ENCODE measurements around the gene SMPD3. TPM values are rescaled to one million over a fixed set of nuclear protein-coding genes. Genes with fewer than 3 reads are reported as not detected.

Gene SMPD3
- total RNA-seq, 1 experiment from 2014 or later: 50.7 TPM

DNA sequence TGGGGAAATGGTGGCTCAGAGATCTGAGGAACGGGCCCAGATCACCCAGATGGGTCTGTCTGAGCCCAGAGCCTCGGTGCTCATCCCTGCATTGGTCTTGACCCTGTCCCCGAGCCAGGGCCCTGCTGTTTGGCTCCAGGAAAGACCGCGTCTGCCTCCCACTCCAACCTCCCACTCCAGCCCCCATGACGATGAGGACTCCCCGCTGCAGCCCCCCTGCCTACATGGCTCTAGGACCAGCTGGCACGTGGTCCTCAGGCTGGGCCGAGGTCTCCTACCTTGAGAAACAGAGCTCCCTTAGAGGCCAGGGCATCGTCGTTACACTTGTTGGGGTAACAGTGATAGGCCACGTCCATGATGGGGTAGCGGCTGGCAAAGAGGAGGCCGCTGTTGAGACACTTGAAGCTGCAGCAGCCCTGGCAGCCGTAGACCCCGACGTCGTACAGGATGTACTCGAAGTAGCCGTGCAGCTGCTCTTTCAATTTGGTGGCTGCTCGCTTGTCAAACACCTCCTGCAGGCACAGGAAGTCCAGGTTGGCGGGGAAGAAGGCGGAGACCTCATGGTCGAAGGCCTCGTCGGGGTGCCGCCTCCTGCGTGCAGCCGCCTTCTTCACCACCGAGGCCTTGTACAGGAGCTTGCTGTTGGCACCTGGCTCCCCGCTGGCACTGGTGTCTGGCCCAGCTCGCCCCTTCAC lies 77.6 kb downstream of the SMPD3 start:
- no peak for DNase-seq (ENCODE audit: low spot score)

DNA sequence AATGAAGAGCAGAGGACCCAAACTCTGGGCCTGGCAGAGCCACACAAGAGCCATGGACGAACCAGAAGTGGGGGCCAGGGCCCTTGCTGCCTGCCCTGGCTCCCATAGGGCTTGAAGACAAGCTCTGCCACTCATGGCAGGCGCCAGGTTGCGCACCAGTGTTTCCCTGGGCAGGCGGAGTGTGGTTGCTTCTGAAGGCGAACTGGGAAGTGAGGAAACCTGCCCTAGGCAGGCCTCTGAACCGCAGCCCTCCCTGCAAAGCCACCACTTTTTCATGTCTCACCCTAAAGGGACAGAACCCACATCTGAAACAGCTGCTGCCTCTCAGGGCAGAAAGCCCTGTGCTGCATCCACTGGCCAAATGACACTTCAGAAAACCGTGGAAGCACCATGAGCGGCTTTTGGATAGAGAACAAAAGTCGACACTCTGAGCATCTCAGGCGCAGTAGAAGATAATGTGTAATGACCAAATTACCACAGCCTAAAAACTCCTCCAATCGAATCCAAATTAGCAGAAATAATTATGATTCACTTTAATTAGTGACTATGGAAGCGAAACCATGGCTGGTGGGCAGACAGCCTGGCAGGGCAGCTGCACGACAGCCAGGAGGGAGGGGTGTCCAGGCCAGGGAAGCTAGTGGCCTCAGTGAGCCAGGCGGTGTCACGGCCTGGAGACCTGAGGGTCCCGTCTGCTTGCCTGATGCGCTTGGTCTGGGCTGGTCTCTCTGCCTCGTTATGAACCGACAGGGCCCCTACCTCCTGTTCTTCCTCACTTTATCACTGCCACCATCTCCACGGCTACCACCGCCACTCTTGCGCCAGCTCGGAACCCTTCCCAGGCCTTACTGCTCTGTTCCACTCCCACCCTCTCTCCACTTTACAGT lies 78.4 kb downstream of the SMPD3 start:
- no peak for DNase-seq (ENCODE audit: low spot score)

DNA sequence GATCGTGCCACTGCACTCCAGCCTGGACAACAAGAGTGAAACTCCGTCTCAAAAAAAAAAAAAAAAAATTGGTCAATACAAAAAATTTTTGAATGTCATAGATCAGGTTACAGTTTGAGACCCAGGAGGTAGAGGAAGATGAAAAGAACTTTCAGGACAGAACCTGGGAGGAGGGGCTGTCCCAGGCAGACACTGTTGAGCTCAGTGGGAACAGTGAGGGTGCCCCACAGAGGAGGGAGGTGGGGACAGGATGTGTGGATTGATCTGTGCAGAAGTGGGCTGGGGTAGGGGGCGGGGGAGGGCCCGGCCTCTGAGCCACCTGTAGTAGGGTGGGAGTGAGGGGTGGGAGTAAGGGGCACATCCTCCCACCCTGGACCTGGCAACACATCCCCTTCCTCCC lies 79.1 kb downstream of the SMPD3 start:
- no peak for DNase-seq (ENCODE audit: low spot score)

DNA sequence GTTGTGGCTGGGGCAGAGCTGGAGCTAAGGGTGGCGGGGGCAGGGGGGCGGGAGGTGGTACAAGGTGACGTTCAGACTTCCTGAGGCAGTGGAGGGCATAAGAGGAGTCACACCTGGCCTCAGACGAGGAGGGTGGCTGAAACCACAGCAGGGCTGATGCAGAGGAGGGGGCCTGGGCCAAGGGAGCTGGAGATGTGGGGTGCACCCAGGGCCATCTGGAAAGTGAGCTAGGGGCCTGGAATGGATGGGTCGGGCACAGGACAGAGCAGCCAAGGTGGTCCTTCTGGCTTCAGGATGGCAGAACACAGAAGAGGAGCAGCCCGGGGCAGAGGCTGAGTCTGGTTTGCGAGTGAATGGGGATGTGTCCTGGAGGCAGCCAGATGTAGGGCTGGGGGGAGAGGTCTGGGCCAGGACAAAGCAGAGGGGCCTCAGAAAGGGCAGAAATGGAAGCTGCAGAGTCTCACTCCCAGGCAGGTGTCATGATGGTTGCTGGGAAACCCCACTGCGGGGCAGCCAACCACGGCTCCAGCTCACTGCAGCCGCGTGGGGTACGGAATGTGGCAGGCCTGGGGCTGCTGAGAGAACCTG lies 79.9 kb downstream of the SMPD3 start:
- no peak for DNase-seq (ENCODE audit: low spot score)

DNA sequence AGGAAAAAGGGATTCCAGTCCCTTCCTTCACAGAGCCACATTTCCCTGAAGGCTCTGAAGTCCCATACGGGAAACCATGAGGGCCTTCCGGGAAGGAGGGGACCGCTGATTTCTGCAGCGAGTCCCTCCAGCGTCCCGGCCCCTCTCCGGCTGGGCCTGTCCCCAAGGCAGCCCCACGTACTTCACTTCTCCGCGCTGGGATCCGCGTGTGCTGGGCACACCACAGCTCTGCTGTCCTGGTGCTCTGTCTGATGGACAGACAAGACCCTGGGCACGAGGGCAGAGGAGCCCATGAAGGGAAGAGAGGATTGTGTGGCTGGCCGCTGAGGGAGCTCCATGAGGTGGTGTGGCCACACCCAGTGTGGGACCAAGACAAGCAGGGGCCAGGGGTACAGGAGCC lies 80.4 kb downstream of the SMPD3 start:
- DNase-seq (ENCODE audit: low spot score): no peak

DNA sequence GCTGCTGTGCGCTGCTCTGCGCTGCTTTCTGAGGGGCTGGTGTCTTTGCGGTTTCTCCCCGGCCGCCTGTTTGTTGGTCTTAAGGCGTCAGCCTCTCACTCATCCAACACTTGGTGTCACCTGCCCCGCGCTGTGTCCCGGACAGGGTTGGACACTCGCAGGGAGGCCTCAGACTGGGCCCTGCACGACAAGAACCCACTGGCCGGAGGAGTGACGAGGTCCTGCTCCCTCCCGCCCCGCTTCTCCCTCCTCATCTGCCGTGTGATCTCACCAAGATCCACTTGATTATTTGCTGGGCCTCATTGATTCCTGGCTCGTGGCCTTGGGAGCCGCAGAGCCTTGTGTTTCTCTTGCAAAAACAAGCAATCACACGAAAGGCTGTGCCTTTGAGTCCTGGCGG lies 80.9 kb downstream of the SMPD3 start:
- no peak for DNase-seq (ENCODE audit: low spot score)

DNA sequence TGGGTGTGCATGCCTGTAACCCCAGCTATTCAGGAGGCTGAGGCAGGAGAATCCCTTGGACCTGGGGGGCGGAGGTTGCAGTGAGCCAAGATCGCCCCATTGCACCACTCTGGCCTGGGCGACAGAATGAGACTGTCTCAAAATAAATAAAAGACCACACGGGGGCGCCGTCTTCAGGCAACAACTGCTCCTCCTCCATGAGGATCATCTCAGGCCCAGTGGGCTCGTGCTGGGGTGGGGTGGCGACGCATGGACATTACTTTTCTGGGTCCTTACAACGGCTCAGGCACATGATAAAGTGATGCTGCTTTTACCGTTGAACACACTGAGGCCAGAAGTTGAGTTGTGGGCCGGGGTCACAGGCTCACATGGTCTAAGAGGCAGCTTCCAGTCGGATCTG lies 81.3 kb downstream of the SMPD3 start:
- DNase-seq (ENCODE audit: low spot score): peak; percentile 39

DNA sequence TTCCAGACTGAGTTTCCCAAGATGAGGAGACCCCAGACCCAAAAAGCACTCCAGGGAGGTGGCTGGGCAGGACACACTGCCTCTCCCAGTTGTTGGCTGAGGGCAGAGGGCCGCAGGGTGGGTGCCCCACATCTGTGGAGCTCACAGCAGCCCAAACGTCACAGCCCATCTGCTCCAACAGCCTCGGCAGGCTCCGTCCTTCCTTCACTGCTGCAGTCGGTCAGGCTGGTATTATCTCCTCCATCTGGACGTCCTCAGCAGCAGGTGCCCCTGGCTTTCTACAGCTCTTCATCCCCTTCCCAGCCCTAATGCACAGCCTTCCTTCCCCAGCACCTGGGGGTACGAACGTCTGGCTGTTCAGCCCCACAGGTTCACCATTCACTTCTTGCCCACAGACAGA lies 82.2 kb downstream of the SMPD3 start:
- no peak for DNase-seq (ENCODE audit: low spot score)

DNA sequence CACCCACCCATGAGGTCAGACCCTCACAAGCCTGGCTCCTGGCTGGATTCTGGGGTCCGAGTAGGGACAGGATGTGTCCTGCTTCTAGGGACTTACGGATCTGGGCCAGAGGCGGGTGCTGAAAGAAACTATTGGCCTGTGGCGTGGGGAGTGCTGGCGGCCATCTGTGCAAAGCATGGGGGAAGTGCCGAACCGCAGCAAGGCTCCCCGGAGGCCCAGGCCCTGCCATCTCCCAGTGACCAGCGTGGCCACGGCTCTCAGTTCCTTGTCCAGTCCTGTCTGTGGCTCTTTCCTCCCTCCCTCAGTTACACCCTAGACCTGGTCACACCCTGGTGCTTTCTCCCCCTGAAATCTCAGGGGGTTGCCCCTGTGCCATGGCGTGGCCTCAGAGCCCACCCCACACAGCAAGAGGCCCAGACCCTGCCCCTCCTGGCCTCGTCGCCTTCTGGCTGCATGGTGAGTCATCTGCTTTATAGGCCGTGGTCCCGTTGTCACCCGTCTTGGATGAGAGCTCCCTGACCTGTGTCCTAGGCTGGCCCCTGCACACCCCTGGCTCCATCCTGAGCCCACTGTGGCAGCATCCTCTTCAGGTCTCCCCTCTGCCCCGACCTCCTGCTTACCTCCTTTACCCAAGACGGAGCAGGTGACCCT lies 83.0 kb downstream of the SMPD3 start:
- DNase-seq (ENCODE audit: low spot score): no peak

DNA sequence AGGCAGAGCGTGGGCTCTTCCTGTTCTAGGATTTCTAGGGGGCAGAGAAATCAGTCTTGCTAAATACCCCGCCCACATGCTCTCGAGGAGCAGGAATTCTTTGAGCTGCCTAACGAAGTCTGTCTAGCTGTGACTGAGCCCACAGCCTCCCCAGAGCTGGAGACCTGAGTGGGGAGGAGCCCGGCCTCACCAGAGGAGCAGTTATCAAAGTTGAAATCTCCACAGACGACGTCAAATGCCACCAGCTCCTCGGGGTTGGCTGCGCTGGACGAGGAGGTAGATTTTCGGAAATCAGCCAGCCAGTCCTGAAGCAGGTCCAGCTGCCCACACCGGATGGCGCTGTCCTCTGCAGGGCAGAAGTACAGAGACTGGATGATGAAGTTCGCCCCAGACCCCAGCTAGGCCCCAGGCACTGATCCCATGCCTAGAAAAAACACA lies 83.7 kb downstream of the SMPD3 start:
- DNase-seq (ENCODE audit: low spot score): no peak

DNA sequence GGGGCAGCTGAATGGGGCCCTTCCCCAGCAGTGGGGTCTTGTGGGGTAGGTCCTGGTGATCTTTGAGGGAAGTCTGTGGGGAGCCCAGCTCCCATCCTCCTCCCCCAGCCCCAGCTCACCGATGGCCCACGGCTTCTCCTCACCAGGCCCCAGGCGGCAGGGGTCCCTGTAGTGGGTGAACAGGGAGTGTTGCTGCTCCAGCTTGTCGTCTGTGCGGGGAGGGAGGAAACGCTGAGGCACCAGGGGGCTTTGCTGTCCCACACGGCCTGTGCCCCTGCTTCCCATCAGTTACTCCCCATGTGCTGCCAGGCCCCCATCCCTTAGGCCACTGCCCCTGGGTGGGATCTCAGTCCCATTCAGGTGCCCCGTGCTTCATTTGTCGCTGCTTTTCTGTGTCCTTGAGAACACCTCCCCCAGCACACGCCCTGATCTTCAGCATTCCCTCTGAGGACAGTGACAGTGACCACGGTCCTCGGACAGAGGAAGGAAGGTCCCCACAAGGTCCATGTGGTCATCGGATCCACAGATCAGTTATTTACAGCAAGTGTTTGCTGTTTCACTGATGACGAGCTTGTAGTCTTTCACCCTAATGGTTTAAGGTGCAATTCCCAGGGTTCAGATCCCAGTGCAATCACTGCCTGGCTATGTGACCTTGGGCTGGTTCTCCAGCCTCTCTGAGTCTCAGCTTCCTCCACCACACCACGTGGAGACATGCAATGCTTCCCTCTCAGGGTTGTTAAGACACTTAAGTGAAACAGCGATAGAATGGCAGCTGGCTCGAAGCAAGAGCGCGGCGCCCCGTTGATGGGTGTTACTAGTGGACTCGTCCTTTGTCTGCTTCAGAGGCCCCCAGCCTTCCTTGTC lies 84.4 kb downstream of the SMPD3 start:
- no peak for DNase-seq (ENCODE audit: low spot score)

DNA sequence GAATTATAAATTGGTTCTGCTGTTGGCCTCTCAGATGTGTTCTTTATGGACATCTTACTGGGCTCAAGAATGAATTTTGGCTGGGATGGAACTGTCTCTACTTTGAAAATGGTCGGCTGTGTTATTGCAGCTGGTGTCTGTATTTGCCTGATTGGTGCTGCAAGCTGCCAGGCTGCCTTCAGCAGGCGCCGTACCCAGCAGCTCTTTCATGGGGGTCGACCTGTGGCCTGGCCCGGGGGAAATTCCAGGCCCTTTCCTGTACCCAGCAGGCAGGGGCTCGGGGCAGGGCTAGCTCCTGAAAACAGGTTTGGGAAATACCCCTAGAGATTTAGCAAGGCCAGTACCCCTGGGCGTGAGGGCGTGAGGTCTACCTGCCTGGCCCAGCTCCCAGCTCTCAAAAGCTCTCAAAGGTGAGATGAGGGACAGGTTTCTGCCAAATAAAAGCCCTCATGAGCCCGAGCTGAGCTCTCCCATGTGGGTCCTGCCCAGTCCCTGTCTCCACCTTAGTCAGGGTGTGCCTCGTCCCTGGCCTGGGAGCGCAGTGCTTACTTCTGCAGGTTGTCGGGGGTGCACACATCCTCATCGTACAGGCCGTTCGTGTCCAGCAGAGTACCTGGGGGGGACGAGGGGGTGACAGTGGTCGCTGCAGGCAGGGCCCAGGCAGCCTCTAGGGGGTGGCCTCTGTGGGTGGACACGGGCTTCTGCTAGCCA lies 85.2 kb downstream of the SMPD3 start:
- no peak for DNase-seq (ENCODE audit: low spot score)

DNA sequence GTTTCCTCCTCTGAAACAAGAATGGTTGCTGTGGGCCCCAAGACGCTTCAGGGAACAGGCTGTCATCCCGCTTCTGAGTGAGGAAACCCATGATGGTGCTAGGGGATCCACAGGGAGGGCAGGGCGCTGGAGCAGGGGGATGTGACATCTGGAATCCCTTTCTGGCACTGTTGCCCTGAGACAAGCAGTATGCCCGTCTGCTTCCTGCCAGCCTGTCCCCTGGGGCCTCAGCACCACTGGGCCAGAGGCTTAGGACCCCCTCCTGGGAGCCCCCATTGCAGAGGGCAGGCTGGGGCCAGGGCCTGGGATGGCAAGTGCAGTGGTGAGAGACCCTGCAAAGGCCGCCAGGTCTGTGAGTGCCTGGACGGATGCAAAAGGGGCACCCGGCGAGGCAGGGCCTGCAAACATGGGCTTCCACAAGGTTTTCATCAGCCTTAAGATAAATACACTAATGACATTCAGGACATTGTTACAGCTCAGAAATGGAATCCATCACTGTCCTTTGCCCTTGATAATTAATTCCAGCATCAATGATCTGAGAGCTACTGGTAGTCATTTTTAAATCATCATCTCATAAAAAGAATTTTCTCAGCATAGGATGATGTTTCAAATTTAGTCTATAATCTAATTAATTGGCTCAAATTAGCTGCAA lies 85.9 kb downstream of the SMPD3 start:
- no peak for DNase-seq (ENCODE audit: low spot score)

DNA sequence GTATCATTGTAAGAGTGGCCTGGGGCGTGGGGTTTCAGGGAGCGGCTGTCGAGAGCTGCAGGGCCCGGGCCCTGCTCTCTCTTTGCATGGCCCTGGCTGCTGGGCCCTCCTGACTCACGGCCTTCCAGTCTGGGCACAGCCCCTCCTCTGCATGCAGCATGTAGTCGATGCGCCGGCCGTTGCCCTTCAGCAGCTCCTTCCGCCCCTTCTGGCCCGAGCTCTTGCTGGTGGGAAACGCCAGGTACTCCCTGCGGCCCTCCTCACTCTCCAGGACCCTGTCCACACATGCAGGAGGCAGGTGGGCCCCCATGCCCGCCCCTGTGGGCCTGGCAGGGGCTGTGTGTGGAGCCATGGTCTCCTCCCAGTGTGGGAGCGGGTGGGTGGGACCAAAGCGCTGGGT lies 86.8 kb downstream of the SMPD3 start:
- DNase-seq (ENCODE audit: low spot score): no peak

DNA sequence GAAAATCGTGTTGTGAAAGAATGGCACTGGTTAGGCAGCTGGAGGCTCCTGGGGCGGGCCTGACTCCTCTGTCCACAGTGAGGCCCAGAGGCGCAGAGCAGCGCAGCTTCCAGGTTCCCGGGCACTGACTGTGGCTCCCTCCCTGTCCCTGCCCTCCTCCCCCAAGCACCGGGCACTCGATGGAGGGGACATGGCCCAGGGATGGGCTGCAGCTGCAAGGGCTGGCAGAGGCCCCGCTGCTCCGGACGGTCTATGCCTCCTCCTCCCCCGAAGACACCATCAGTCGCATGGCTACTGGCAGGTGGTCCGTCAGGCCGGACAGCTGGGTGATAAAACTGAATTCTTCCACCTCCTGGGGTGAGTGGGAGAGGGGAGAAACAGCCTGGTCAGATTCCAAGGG lies 87.4 kb downstream of the SMPD3 start:
- no peak for DNase-seq (ENCODE audit: low spot score)

DNA sequence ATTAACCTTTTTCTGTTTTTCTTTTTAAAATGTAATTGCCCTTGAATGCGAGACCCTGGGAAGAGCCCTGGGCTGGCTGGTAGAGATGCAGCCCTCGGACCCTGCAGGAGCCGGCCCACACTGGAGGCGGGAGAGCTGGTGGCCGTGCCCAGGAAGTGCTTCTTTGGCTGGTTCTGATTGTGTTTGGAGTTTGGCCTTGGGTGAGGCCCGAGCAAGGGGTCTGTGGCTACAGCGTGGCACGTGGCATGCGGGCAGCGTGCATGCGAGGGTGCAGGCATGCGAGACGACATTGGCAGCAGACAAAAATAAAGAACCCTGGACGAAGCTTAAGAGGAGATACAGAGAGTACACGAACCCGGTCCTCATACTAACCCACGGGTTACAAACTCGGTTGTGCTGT lies 87.8 kb downstream of the SMPD3 start:
- DNase-seq (ENCODE audit: low spot score): no peak

DNA sequence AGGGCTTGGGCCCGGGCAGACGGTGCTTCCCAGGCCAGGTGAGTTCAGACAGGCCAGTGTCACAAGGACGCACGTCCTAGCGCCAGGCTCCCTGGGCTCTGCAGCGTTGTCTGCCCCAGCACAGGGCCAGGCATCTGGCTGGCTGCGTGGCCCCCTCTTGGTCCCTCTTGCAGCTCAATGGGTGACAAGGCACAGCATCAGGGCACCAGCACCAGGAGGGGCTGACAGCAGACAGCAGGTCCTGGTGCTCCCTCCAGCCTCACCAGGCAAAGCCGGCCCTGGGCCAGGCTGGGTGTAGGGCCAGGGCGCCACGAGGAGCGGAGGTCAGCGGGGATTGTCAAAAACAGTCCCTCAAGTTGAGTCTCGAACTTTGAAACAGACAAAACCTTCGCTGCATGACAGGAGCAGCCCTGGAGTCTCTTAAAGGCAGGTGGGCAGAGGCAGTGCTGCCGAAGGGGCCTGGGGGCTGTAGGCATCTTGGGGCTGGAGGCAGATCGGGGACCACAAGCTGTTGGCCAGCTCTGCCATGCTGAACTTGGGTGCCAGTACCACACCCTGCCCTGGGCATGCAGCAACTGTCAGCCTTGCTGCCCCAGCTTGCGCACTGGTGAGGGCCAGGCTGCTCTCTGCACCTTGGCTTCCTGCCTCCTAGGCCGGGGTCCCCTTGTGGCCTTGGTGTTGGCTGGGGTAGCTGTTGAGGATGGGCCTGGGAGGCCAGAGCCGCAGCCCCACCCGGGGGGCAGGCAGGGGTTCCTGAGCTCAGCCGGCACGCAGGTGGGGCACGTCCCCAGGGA lies 88.7 kb downstream of the SMPD3 start:
- no peak for DNase-seq (ENCODE audit: low spot score)

DNA sequence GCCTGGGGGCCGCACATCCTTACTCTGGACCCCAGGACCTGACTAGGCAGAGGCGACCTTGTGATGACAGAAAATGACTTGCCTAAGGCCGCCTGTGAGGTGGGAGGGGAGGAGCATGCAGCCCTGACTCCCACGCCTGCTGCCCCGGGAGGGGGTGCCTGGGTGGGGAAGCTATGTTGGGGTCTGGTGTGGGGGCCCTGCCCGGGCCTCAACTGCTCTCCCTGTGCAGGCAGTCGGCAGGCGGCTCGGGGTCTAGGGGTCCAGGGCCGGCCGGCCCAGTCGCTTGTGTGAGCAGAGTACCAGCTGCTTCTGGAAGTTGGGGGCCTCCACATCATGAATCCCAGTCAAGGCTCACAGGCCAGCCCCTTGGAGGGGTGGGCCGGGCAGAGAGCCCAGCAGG lies 89.4 kb downstream of the SMPD3 start:
- DNase-seq (ENCODE audit: low spot score): no peak

DNA sequence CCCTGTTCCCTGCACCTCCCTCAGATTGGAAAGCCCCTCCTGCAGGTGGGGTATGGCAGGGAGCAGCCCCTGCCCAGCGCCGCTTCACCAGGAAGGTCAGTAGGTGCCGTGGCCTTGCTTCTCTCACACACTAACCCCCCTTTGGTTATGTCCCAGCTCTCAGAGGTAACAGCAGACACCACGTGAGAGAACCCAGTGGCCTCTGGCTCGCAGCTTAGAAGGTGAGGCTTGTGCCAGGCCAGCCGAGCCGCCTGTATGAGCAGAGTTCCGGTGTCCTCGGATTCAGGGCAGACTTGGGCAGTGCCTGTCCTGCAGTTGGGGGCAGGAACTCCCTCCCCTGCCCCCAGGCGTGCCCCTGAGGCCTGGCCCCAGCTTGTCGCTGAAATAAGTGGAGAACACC lies 90.4 kb downstream of the SMPD3 start:
- DNase-seq (ENCODE audit: low spot score): no peak

All from HT-29 (cell line).